GM18508 (cell line): ENCODE data around the gene BCLAF1.

ENCODE experiments used
- ATAC-seq: cut with Tn5 transposase; IDR thresholded peaks from one replicate; pipeline ENCODE4 v1.9.1; 2021; ENCODE audit warnings: moderate number of reproducible peaks; ENCODE audit not compliant: insufficient read depth, unreplicated experiment

BCLAF1 gene

GRCh38 chr6:136209496-136209895, 80.2 kb downstream of the BCLAF1 start:
- no peak for ATAC-seq

GRCh38 chr6:136208783-136209182, 80.9 kb downstream of the BCLAF1 start:
- no peak for ATAC-seq
